ENCODE data around the gene SNX20. TPM values are rescaled to one million over a fixed set of nuclear protein-coding genes. Genes with fewer than 3 reads are reported as not detected.

The SNX20 gene
- total RNA-seq, 6 experiments from 2014 or later: 0.31 to 1.9 (median 0.71) TPM

DNA sequence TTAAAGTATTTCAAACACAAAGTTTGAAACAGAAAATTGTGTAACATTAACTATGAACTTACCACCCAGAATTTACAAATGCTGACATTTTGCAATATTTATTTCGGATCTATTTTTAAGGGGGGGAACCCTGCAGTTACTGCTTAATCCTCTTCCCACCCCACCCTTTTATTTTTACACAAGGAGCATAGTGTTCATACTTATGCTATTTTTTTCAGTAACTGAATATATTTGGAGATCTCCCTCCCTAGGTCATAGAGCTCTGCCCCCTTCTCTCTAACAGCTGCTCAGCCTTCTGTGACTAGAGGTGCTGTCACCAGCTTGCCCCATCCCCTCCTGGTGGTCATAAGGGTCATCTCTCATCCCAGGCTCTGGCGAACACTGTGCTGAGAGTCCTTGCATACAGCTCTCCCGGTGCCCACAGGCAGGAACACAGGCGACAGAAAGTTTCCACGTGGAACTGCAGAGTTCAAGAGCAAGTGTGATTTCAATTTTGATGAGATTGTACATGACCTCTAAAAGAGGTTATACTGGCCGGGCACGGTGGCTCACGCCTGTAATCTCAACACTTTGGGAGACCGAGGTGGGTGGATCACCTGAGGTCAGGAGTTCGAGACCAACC, 44.2 kb downstream of the SNX20 start:
- WGBS (ENCODE audit: insufficient coverage, low coverage, low lambda C conversion rate, missing lambda C conversion rate): 80% methylated on average over 9 of the region's 10 CpGs
- Histone ChIP-seq H3K27ac (no peak overlapping the region), H3K27me3 (no peaks in the 10 kb centered on the region), H3K4me1 (peaks cover 0 to 3% (median 0%) of the 10 kb centered on the region in 4 donors), H3K36me3 (no peaks in the 10 kb centered on the region), H3K9me3 (no peaks in the 10 kb centered on the region), H3K4me3 (no peak overlapping the region)
- no peak for ATAC-seq
- intact Hi-C loops (cut with DNase I): no loop called here
- no peak for TF ChIP-seq POLR2A (IDR thresholded peaks at IDR 0.05)
- TF ChIP-seq, protein P1, sequence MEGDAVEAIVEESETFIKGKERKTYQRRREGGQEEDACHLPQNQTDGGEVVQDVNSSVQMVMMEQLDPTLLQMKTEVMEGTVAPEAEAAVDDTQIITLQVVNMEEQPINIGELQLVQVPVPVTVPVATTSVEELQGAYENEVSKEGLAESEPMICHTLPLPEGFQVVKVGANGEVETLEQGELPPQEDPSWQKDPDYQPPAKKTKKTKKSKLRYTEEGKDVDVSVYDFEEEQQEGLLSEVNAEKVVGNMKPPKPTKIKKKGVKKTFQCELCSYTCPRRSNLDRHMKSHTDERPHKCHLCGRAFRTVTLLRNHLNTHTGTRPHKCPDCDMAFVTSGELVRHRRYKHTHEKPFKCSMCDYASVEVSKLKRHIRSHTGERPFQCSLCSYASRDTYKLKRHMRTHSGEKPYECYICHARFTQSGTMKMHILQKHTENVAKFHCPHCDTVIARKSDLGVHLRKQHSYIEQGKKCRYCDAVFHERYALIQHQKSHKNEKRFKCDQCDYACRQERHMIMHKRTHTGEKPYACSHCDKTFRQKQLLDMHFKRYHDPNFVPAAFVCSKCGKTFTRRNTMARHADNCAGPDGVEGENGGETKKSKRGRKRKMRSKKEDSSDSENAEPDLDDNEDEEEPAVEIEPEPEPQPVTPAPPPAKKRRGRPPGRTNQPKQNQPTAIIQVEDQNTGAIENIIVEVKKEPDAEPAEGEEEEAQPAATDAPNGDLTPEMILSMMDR (IDR thresholded peaks at IDR 0.05): no peak
- no peak for DNase-seq

DNA sequence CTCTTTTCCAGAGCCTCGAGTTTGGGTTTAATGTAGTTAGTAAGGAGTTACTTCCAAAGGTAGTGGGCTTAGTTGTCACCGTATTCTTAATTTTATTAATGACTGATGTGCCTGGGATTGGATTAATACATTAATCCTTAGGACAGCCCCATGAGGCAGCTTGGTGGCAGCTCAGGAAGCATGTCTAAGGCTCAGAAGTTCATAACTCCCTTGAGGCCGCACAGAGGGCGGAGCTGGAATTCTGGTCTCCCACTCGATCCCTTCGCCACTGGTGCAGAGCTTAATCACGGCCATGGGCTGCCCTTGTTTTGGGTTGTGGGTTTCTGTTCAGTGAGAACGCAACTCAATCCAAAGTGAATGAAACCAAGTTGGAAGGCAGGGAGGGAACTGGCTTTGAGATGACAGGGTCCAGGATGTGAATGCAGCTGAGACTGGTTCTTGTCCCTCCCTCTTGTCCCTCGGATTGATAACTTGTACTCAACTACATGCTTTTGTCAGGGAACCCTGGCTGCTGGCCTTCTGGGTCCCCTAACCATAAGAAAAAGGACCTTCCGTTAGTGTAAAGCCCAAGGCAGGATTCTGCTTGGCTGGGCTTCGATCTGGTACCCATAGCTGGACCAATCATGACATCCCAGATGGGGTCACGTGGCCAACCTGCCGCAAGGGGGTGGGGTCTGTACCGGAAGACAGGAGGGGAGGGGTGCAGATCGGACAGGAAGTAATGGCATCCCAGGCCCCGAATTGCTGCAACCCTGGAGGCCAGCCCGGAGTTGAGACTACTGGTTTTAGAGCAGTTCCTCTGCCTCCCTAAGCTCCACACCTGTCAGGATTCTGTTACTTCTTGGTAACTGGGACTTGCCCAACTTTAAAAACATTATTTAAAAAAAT, 45.4 kb downstream of the SNX20 start:
- no peak for DNase-seq
- Histone ChIP-seq H3K4me1 (peaks cover 0 to 3% (median 0%) of the 10 kb centered on the region in 4 donors), H3K4me3 (no peak overlapping the region), H3K9me3 (no peaks in the 10 kb centered on the region), H3K36me3 (no peaks in the 10 kb centered on the region), H3K27ac (no peak overlapping the region), H3K27me3 (no peaks in the 10 kb centered on the region)
- WGBS (ENCODE audit: insufficient coverage, low coverage, low lambda C conversion rate, missing lambda C conversion rate): 55% methylated on average over 6 of the region's 17 CpGs
- TF ChIP-seq, protein P1 (IDR thresholded peaks at IDR 0.05): no peak
- no peak for TF ChIP-seq POLR2A (IDR thresholded peaks at IDR 0.05)
- ATAC-seq: no peak
- intact Hi-C loops (cut with DNase I): no loop called here

DNA sequence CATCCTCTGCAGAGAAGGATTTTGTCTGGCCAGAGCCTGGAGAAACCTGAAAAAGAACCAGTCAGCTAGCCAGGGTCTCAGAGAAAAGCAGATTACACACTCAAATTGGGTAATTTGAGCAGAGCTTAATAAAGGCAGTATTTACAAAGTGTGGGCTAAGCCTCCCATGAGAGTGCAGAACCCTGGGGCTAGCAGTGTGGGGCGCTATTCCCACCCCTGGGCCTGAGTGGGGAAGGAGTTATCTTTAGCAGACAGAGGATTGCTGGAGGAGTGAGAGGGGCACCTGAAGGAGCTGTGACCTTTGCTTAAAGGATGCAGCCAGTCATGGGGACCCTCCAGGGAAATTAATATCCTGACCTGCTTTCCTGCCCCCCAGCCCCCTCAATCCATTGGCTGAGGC, 46.2 kb downstream of the SNX20 start:
- Histone ChIP-seq H3K27ac (no peak overlapping the region), H3K27me3 (no peaks in the 10 kb centered on the region), H3K9me3 (no peaks in the 10 kb centered on the region), H3K36me3 (no peaks in the 10 kb centered on the region), H3K4me3 (no peak overlapping the region), H3K4me1 (no peaks in the 10 kb centered on the region)
- no peak for ATAC-seq
- WGBS (ENCODE audit: insufficient coverage, low coverage, low lambda C conversion rate, missing lambda C conversion rate): 63% methylated on average over 1 of the region's 1 CpG
- no peak for DNase-seq
- TF ChIP-seq, protein P1 (IDR thresholded peaks at IDR 0.05): no peak
- no peak for TF ChIP-seq POLR2A (IDR thresholded peaks at IDR 0.05)
- intact Hi-C loops (cut with DNase I): no loop called here

DNA sequence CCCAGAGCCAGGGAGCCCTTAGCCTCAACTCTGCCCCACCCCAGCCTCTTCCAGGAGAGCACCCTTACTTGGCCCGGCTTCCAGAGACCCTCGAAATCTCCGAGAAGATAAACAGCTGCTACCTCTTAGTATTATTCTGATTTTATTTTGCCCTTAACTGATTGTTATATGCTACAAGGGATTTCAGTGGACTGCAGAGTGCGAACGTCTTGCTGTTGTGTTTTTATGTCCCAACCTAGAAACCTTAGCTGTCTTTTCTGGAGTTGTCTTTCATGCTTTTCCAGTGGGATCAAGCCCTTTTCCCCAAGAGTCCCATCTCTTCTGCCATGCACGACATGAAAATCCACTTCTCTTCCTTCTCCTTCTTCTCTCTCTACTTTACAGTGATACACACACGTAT, 47.0 kb downstream of the SNX20 start:
- Histone ChIP-seq H3K9me3 (no peaks in the 10 kb centered on the region), H3K4me1 (no peaks in the 10 kb centered on the region), H3K36me3 (no peaks in the 10 kb centered on the region), H3K27ac (no peak overlapping the region), H3K27me3 (no peaks in the 10 kb centered on the region), H3K4me3 (no peak overlapping the region)
- TF ChIP-seq POLR2A (IDR thresholded peaks at IDR 0.05): no peak
- TF ChIP-seq, protein P1 (IDR thresholded peaks at IDR 0.05): no peak
- DNase-seq (no peak), ATAC-seq (no peak)
- intact Hi-C loops (cut with DNase I): no loop called here
- WGBS (ENCODE audit: insufficient coverage, low coverage, low lambda C conversion rate, missing lambda C conversion rate): 83% methylated on average over 5 of the region's 7 CpGs
